ENCODE data around the gene CDH13.
A peak's percentile ranks its signal among the peaks of the same experiment; 100 is the strongest.

The CDH13 gene

GRCh38 chr16:82626791-82627261 lies at the start of gene CDH13:
Gene CDH13, plus strand, starts transcription at chr16:82626969.
- peak; percentile 4 for DNase-seq

- DNase-seq: peak; percentile 66
Measured at GRCh38 chr16:82580298-82580890, 46.4 kb upstream of the CDH13 start.

- DNase-seq: no peak
Measured at GRCh38 chr16:82582975-82583374, 43.8 kb upstream of the CDH13 start.

GRCh38 chr16:82583422-82583821 lies 43.3 kb upstream of the CDH13 start:
- DNase-seq: no peak

GRCh38 chr16:82584553-82585152 lies 42.1 kb upstream of the CDH13 start:
- no peak for DNase-seq

- no peak for DNase-seq
Measured at GRCh38 chr16:82585675-82586074, 41.1 kb upstream of the CDH13 start.

- DNase-seq: no peak
Measured at GRCh38 chr16:82586130-82586529, 40.6 kb upstream of the CDH13 start.

- DNase-seq: no peak
Measured at GRCh38 chr16:82587289-82587688, 39.5 kb upstream of the CDH13 start.

GRCh38 chr16:82589407-82589806 lies 37.4 kb upstream of the CDH13 start:
- no peak for DNase-seq

- DNase-seq: no peak
Measured at GRCh38 chr16:82594114-82594513, 32.7 kb upstream of the CDH13 start.

- DNase-seq: no peak
Measured at GRCh38 chr16:82598771-82599170, 28.0 kb upstream of the CDH13 start.

GRCh38 chr16:82601989-82602640 lies 24.7 kb upstream of the CDH13 start:
- DNase-seq: no peak

- no peak for DNase-seq
Measured at GRCh38 chr16:82603784-82604411, 22.9 kb upstream of the CDH13 start.

GRCh38 chr16:82605076-82605475 lies 21.7 kb upstream of the CDH13 start:
- DNase-seq: no peak

GRCh38 chr16:82605863-82606620 lies 20.7 kb upstream of the CDH13 start:
- no peak for DNase-seq

GRCh38 chr16:82609140-82609539 lies 17.6 kb upstream of the CDH13 start:
- DNase-seq: no peak

- DNase-seq: no peak
Measured at GRCh38 chr16:82612263-82612662, 14.5 kb upstream of the CDH13 start.

GRCh38 chr16:82616356-82616755 lies 10.4 kb upstream of the CDH13 start:
- DNase-seq: no peak

- no peak for DNase-seq
Measured at GRCh38 chr16:82621781-82622180, 5.0 kb upstream of the CDH13 start.

- DNase-seq: peak; percentile 13
Measured at GRCh38 chr16:82623241-82623640, 3.5 kb upstream of the CDH13 start.

GRCh38 chr16:82625066-82625968 lies 1.5 kb upstream of the CDH13 start:
- DNase-seq: no peak

GRCh38 chr16:82628088-82628423 lies 1.3 kb downstream of the CDH13 start:
- DNase-seq: no peak
